Thyroid gland (tissue), 4 donors: ENCODE data around the gene NCKAP5L. TPM values are rescaled to one million over a fixed set of nuclear protein-coding genes. Genes with fewer than 3 reads are reported as not detected.

Experiments
- DNase-seq, 2 donors: peaks; one replicate each; pipeline ENCODE4 v3.0.0-alpha.2; 2019
- H3K27ac ChIP-seq, 3 donors: fragments of 200-600 bp; sonication (generic); 1 replicate in 2 of 3; 2 replicates in 1 of 3; pipeline ENCODE4 v1.5.1; 2016 to 2019; ENCODE audit warnings: mild to moderate bottlenecking in 1 of 3, moderate library complexity in 1 of 3
- H3K27me3 ChIP-seq: fragments of 200-600 bp; sonication (generic); one replicate; pipeline ENCODE4 v1.5.1; 2019
- H3K36me3 ChIP-seq, 2 donors: fragments of 200-600 bp; sonication (generic); one replicate each; pipeline ENCODE4 v1.5.1; 2016 to 2019
- H3K4me1 ChIP-seq, 2 donors: fragments of 200-600 bp; sonication (generic); one replicate each; pipeline ENCODE4 v1.5.1; 2017 to 2019
- H3K4me3 ChIP-seq, 3 donors: fragments of 200-600 bp; sonication (generic); replicated peaks in 1 of 3; 1 replicate in 2 of 3; 2 replicates in 1 of 3; pipeline ENCODE4 v1.5.1; 2016; ENCODE audit warnings: mild to moderate bottlenecking in 1 of 3
- H3K9me3 ChIP-seq: fragments of 200-600 bp; sonication (generic); one replicate; pipeline ENCODE4 v1.5.1; 2017
- CTCF ChIP-seq, 6 experiments: fragments of 200-600 bp in 3 of 6; fragments of 450-650 bp in 3 of 6; sonication (generic) in 3 of 6; IDR thresholded peaks; one replicate each; pipeline ENCODE4 v1.5.1; 2016 to 2019; ENCODE audit warnings: antibody characterized with exemption in 6 of 6, mild to moderate bottlenecking in 2 of 6, inconsistent platforms in 1 of 6, moderate library complexity in 1 of 6
- POLR2A ChIP-seq, 2 donors: fragments of 450-650 bp; IDR thresholded peaks; one replicate each; pipeline ENCODE4 v1.6.1; 2017; ENCODE audit warnings: antibody characterized with exemption in 2 of 2, mild to moderate bottlenecking in 2 of 2, moderate library complexity in 1 of 2
- WGBS, 2 donors: methylation state at CpG; one replicate each; pipeline ENCODE4 v1.1.5; 2017; 5-methylcytosine and 5-hydroxymethylcytosine counted together
- intact Hi-C: fragments of 100-400 bp; cut with DNase I; formaldehyde crosslinking; loops from one replicate; pipeline ENCODE4 v1.15.1; 2023
- total RNA-seq, 4 donors: library from RNA; depleted of rRNA; stranded (reverse); fragments of >200 nt; gene quantifications; one replicate each; pipeline ENCODE4 v1.2.3, GENCODE V29; 2016

The NCKAP5L gene
- total RNA-seq, 4 donors from 2014 or later = 14.1 to 33.7 (median 16.3) TPM

DNA sequence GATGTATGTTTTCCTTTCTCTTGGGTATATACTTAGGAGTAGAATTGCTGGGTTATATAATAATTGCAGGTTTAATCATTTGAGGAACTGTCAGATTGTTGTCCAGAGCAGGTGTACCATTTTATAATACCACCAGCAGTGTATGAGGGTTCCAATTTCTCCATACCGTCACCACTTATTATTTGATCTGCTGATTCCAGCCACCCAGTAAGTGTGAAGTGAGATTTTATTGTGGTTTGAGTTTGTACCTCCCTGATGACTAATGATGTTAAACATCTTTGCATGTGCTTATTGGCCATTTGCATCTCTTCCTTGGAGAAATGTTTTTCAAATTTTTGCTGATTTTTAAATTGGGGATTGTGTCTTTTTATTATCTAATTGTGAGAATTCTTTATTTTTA is 15.1 kb downstream of the NCKAP5L start:
- no peak overlapping the region for H3K27ac ChIP-seq
- no peak overlapping the region for H3K4me3 ChIP-seq
- 88 to 90% methylated on average over 1 of the region's 1 CpG for WGBS, 2 donors
- DNase-seq = no peak
- intact Hi-C loops = no loop called here
- H3K9me3 ChIP-seq = no peaks in the 10 kb centered on the region
- H3K36me3 ChIP-seq = no peaks in the 10 kb centered on the region
- TF ChIP-seq POLR2A (IDR thresholded peaks at IDR 0.05) (no peak), CTCF (IDR thresholded peaks at IDR 0.05) (no peak)
- no peaks in the 10 kb centered on the region for H3K27me3 ChIP-seq
- peaks cover 0 to 22% of the 10 kb centered on the region in 2 donors for H3K4me1 ChIP-seq

DNA sequence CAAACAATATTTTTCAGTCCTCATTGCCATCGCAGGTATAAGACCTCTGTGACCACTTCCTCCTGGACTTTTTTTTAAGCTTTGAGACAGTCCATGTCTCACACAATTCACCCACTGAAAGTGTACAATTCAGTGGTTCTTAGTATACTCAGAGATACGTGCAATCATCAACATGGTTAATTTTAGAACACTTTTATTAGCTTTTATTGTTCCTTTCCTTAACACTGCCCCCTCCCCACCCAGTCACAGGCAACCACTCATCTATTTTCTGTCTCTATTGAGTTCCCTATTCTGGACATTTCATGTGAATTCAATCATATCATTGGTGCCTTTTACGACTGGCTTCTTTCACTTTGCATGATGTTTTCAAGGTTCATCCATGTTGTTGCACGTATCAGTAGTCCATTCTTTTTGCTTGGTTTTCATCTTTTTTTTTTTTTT is 16.2 kb downstream of the NCKAP5L start:
- Histone ChIP-seq H3K9me3 (no peaks in the 10 kb centered on the region), H3K27ac (no peak overlapping the region), H3K4me3 (no peak overlapping the region), H3K27me3 (no peaks in the 10 kb centered on the region), H3K36me3 (no peaks in the 10 kb centered on the region), H3K4me1 (peaks cover 0 to 22% of the 10 kb centered on the region in 2 donors)
- DNase-seq = no peak
- TF ChIP-seq POLR2A (IDR thresholded peaks at IDR 0.05) = no peak
- TF ChIP-seq CTCF (IDR thresholded peaks at IDR 0.05) = no peak
- WGBS, 2 donors = 88 to 93% methylated on average over 4 of the region's 4 CpGs
- intact Hi-C loops = no loop called here

DNA sequence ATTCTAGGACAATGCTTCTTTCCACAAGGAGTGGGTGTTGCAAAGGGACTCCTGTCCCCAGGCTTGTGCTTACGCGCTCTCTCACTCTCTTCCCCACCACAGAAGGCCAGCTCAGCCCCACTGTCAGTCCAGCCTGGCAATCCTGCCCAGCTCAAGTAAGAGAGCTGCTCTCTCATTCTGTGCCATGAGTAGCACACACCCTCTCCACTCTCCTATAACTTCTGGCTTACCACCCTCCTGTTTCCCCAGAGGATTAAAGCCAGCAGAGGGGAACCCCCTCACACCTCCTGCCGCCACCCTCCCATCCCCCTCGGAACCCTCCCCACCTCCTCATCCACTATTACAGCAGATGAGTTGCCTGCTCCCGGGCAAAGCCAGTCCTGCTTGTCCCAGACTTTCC is 17.1 kb downstream of the NCKAP5L start:
- intact Hi-C loops = no loop called here
- Histone ChIP-seq H3K4me3 (no peak overlapping the region), H3K27me3 (no peaks in the 10 kb centered on the region), H3K27ac (no peak overlapping the region), H3K9me3 (no peaks in the 10 kb centered on the region), H3K4me1 (peaks cover 0 to 22% of the 10 kb centered on the region in 2 donors), H3K36me3 (no peaks in the 10 kb centered on the region)
- TF ChIP-seq POLR2A (IDR thresholded peaks at IDR 0.05) = no peak
- TF ChIP-seq CTCF (IDR thresholded peaks at IDR 0.05) = no peak
- 81% methylated on average over 5 of the region's 5 CpGs for WGBS, 2 donors
- no peak for DNase-seq

DNA sequence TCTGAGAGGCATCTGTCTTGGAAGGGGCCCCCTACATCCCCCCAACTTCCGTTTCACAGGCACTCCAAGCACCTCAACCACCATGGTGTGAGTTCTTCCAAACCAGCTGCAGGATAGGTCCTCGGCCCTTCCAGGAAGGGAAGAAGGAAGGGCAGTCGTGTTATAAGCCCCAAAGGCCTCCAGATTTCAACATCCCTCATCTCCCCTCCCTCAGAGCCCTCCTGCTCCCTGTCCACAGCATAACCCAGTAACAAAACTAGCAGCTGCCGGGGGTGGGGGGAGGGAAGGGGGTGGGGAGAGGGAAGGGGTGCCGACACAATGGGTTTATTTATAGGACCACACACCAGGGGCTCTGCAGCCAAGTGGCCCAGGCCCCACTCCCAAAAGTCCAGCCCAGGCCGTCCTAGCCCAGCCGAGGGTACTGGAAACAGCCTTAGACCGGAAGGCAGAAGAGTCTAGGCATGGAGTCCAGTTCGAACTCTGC is 18.3 kb downstream of the NCKAP5L start:
- H3K9me3 ChIP-seq = no peaks in the 10 kb centered on the region
- H3K36me3 ChIP-seq = peaks cover 0 to 7% of the 10 kb centered on the region in 2 donors
- H3K27me3 ChIP-seq = no peaks in the 10 kb centered on the region
- peaks cover 0 to 22% of the 10 kb centered on the region in 2 donors for H3K4me1 ChIP-seq
- no peak for TF ChIP-seq POLR2A (IDR thresholded peaks at IDR 0.05)
- TF ChIP-seq CTCF (IDR thresholded peaks at IDR 0.05) = no peak
- 55 to 56% methylated on average over 8 to 9 of the region's 9 CpGs for WGBS, 2 donors
- H3K4me3 ChIP-seq = no peak overlapping the region
- intact Hi-C loops = no loop called here
- H3K27ac ChIP-seq = peak overlapping the region in 1 of 3 donors; percentile 36
- no peak for DNase-seq

GRCh38 chr12:49809381-49809905 is 18.8 kb downstream of the NCKAP5L start:
- Histone ChIP-seq H3K4me1 (peaks cover 0 to 22% of the 10 kb centered on the region in 2 donors), H3K4me3 (no peak overlapping the region), H3K27me3 (no peaks in the 10 kb centered on the region), H3K36me3 (peaks cover 4 to 12% of the 10 kb centered on the region in 2 donors), H3K27ac (peak overlapping the region in 2 of 3 donors; percentile 22 to 36), H3K9me3 (no peaks in the 10 kb centered on the region)
- intact Hi-C loops = no loop called here
- DNase-seq = no peak
- 55 to 69% methylated on average over 4 of the region's 4 CpGs for WGBS, 2 donors
- TF ChIP-seq CTCF (IDR thresholded peaks at IDR 0.05) = no peak
- TF ChIP-seq POLR2A (IDR thresholded peaks at IDR 0.05) = no peak
